MM.1S (cell line): ENCODE data around the gene CERS1.

Experiments
- DNase-seq: peaks from one replicate; pipeline ENCODE4 v3.0.0-alpha.2; 2015
- H2AFZ ChIP-seq: fragments of 300-600 bp; sonication (generic); 2 replicates; pipeline ENCODE4 v1.6.0; 2016; ENCODE audit warnings: antibody characterized with exemption, low read length
- H3F3A ChIP-seq: fragments of 300-600 bp; sonication (generic); 2 replicates; pipeline ENCODE4 v1.6.1; 2016; ENCODE audit warnings: mild to moderate bottlenecking, antibody characterized with exemption, low read length, moderate library complexity, mixed read lengths; ENCODE audit not compliant: insufficient read depth
- H3K27ac ChIP-seq: fragments of 300-600 bp; sonication (generic); 2 replicates; pipeline ENCODE4 v1.5.1; 2016; ENCODE audit warnings: mild to moderate bottlenecking, low read length
- H3K27me3 ChIP-seq: fragments of 300-600 bp; sonication (generic); replicated peaks from 2 replicates; pipeline ENCODE4 v1.6.0; 2016; ENCODE audit warnings: low read length; ENCODE audit not compliant: insufficient read depth
- H3K36me3 ChIP-seq: fragments of 300-600 bp; sonication (generic); replicated peaks from 2 replicates; pipeline ENCODE4 v1.6.1; 2016; ENCODE audit warnings: mild to moderate bottlenecking, low read length, mixed read lengths; ENCODE audit not compliant: insufficient read depth
- H3K4me1 ChIP-seq: fragments of 300-600 bp; sonication (generic); 2 replicates; pipeline ENCODE4 v1.6.1; 2016; ENCODE audit warnings: low read length, mixed read lengths
- H3K4me2 ChIP-seq: fragments of 300-600 bp; sonication (generic); 2 replicates; pipeline ENCODE4 v1.6.0; 2016; ENCODE audit warnings: low read depth, low read length
- H3K4me3 ChIP-seq: fragments of 300-600 bp; sonication (generic); 2 replicates; pipeline ENCODE4 v1.5.1; 2016; ENCODE audit warnings: low read length, mixed read lengths
- H3K79me2 ChIP-seq: fragments of 300-600 bp; sonication (generic); 2 replicates; pipeline ENCODE4 v1.6.1; 2016; ENCODE audit warnings: mixed run types, low read length, mixed read lengths
- H3K9ac ChIP-seq: fragments of 300-600 bp; sonication (generic); 2 replicates; pipeline ENCODE4 v1.6.1; 2016; ENCODE audit warnings: low read length, mixed read lengths
- H3K9me2 ChIP-seq: fragments of 300-600 bp; sonication (generic); replicated peaks from 2 replicates; pipeline ENCODE4 v1.6.1; 2016; ENCODE audit warnings: mild to moderate bottlenecking, low read length, mixed read lengths; ENCODE audit not compliant: insufficient read depth
- H3K9me3 ChIP-seq: fragments of 300-600 bp; sonication (generic); replicated peaks from 2 replicates; pipeline ENCODE4 v1.6.1; 2016; ENCODE audit warnings: mild to moderate bottlenecking, low read length, mixed read lengths; ENCODE audit not compliant: insufficient read depth
- H4K20me1 ChIP-seq: fragments of 300-600 bp; sonication (generic); 2 replicates; pipeline ENCODE4 v1.6.1; 2016; ENCODE audit warnings: mild to moderate bottlenecking, low read length, moderate library complexity, mixed read lengths; ENCODE audit not compliant: insufficient read depth
- CTCF ChIP-seq: fragments of 300-600 bp; sonication (generic); IDR thresholded peaks from 2 replicates; pipeline ENCODE4 v1.5.1; 2016; ENCODE audit warnings: antibody characterized with exemption, low read length, mixed read lengths
- EZH2 ChIP-seq: fragments of 300-600 bp; sonication (generic); optimal IDR thresholded peaks from 2 replicates; pipeline ENCODE3; 2017; ENCODE audit warnings: low read depth, mild to moderate bottlenecking, antibody characterized with exemption, low read length, mixed read lengths
- EZH2phosphoT487 ChIP-seq: fragments of 300-600 bp; sonication (generic); IDR thresholded peaks from 2 replicates; pipeline ENCODE4 v1.6.1; 2018; ENCODE audit warnings: antibody characterized with exemption, low read length

The CERS1 gene

GRCh38 chr19:18833141-18833476, 62.8 kb downstream of the CERS1 start:
- Histone ChIP-seq H3K36me3 (peaks cover 14% of the 10 kb centered on the region), H3K4me2 (peak overlapping the region; percentile 100), H3K79me2 (peaks cover 65% of the 10 kb centered on the region), H3K9ac (peak overlapping the region; percentile 84), H3K9me3 (no peaks in the 10 kb centered on the region), H4K20me1 (peaks cover 54% of the 10 kb centered on the region), H3K4me1 (peaks cover 32% of the 10 kb centered on the region), H2AFZ (no peak overlapping the region), H3K27me3 (no peaks in the 10 kb centered on the region), H3F3A (peaks cover 15% of the 10 kb centered on the region), H3K4me3 (peak overlapping the region; percentile 75), H3K27ac (peak overlapping the region; percentile 65; the same call in 1 of the 2 replicates), H3K9me2 (no peaks in the 10 kb centered on the region)
- DNase-seq, result peak; percentile 12
- no peak for TF ChIP-seq CTCF
- no peak for TF ChIP-seq EZH2phosphoT487
- no peak for TF ChIP-seq EZH2

- Histone ChIP-seq H3K27ac (peak overlapping the region; percentile 65; the same call in 1 of the 2 replicates), H3K9me2 (no peaks in the 10 kb centered on the region), H3K9me3 (no peaks in the 10 kb centered on the region), H3K79me2 (peaks cover 59% of the 10 kb centered on the region), H4K20me1 (peaks cover 48% of the 10 kb centered on the region), H3K4me2 (peak overlapping the region; percentile 100), H2AFZ (no peak overlapping the region), H3K9ac (peak overlapping the region; percentile 84), H3K27me3 (no peaks in the 10 kb centered on the region), H3K4me1 (peaks cover 30% of the 10 kb centered on the region), H3K36me3 (peaks cover 8% of the 10 kb centered on the region), H3F3A (peaks cover 15% of the 10 kb centered on the region), H3K4me3 (peak overlapping the region; percentile 75)
- peak; percentile 49 for DNase-seq
- TF ChIP-seq EZH2phosphoT487 (no peak), CTCF (peak; percentile 36)
These were observed 63.4 kb downstream of the CERS1 start for GRCh38 chr19:18832306-18833140.

- peaks cover 6% of the 10 kb centered on the region; the same call in 1 of the 2 replicates for H3K36me3 ChIP-seq
- H2AFZ ChIP-seq, result peak within 1 kb of the TSS; percentile 98
- H3K27me3 ChIP-seq, result no peaks in the 10 kb centered on the region
- H3K27ac ChIP-seq, result peak within 1 kb of the TSS; percentile 65; the same call in 1 of the 2 replicates
- TF ChIP-seq CTCF (no peak), EZH2 (no peak), EZH2phosphoT487 (no peak)
- H3K9ac ChIP-seq, result peak within 1 kb of the TSS; percentile 84
- H3K79me2 ChIP-seq, result peaks cover 51% of the 10 kb centered on the region
- peaks cover 41% of the 10 kb centered on the region for H4K20me1 ChIP-seq
- H3K4me3 ChIP-seq, result peak within 1 kb of the TSS; percentile 75
- H3F3A ChIP-seq, result peaks cover 15% of the 10 kb centered on the region
- no peaks in the 10 kb centered on the region for H3K9me3 ChIP-seq
- DNase-seq, result peak; percentile 98
- H3K9me2 ChIP-seq, result no peaks in the 10 kb centered on the region
- peaks cover 26% of the 10 kb centered on the region for H3K4me1 ChIP-seq
- H3K4me2 ChIP-seq, result peak within 1 kb of the TSS; percentile 100
These were observed 64.2 kb downstream of the CERS1 start, which contains the start of gene UPF1 for GRCh38 chr19:18831524-18832305. UPF1 (plus strand) TSS chr19:18831959; CDS start chr19:18832210, 251 bp downstream.
